B cell (primary cell): ENCODE measurements around the gene TIAM2. TPM values are rescaled to one million over a fixed set of nuclear protein-coding genes. Genes with fewer than 3 reads are reported as not detected.

Experiments used
- ATAC-seq: fragments of 200-7000 bp; cut with Tn5 transposase; one replicate; pipeline ENCODE4 v1.10.0; 2021; ENCODE audit warnings: low read depth, mild to moderate bottlenecking, moderate number of reproducible peaks, moderate library complexity
- CTCF ChIA-PET: fragments of 350-600 bp; sonication (Branson Sonifier 250); formaldehyde crosslinking; loops from one replicate; lab custom pipeline; 2021; ENCODE audit warnings: antibody characterized with exemption, inconsistent platforms; lab: Charles Lee
- POLR2A ChIA-PET: fragments of 350-600 bp; sonication (Branson Sonifier 250); formaldehyde crosslinking; loops from one replicate; lab custom pipeline; 2021; ENCODE audit warnings: antibody characterized with exemption; lab: Charles Lee
- DNase-seq: peaks from one replicate; pipeline ENCODE4 v3.0.0; 2013
- H2AFZ ChIP-seq: 2 replicates; pipeline ENCODE4 v1.6.1; 2012; ENCODE audit warnings: mild to moderate bottlenecking, low read depth, low read length; ENCODE audit not compliant: insufficient read depth, poor library complexity, severe bottlenecking
- H3K27ac ChIP-seq, 2 donors: 1 replicate in 1 of 2; 2 replicates in 1 of 2; pipeline ENCODE4 v1.5.1; 2012 to 2013; ENCODE audit warnings: low read length in 2 of 2, mild to moderate bottlenecking in 2 of 2, moderate library complexity in 1 of 2
- H3K27me3 ChIP-seq, 4 experiments: fragments of 200-600 bp in 1 of 4; sonication (generic) in 1 of 4; replicated peaks in 1 of 4; 1 replicate in 2 of 4; 2 replicates in 2 of 4; pipeline versions ENCODE4 v1.6.1 to v1.7.0; 2013 to 2016; ENCODE audit warnings: low read length in 3 of 4, mild to moderate bottlenecking in 2 of 4, mixed read lengths in 1 of 4, moderate library complexity in 1 of 4; ENCODE audit not compliant: insufficient read depth in 4 of 4, control insufficient read depth in 3 of 4; ENCODE audit errors: control extremely low read depth in 1 of 4
- H3K36me3 ChIP-seq, 2 experiments: replicated peaks in 1 of 2; 1 replicate in 1 of 2; 2 replicates in 1 of 2; pipeline versions ENCODE4 v1.6.1 to v1.7.1; 2013; ENCODE audit warnings: low read length in 1 of 2; ENCODE audit not compliant: insufficient read depth in 2 of 2, control insufficient read depth in 1 of 2; ENCODE audit errors: control extremely low read depth in 1 of 2, extremely low read depth in 1 of 2
- H3K4me1 ChIP-seq, 2 donors: fragments of 200-600 bp in 1 of 2; sonication (generic) in 1 of 2; 1 replicate in 1 of 2; 2 replicates in 1 of 2; pipeline versions ENCODE4 v1.5.1 to v1.6.1; 2013 to 2017; ENCODE audit warnings: low read length in 2 of 2; ENCODE audit not compliant: control insufficient read depth in 2 of 2, insufficient read depth in 2 of 2
- H3K4me2 ChIP-seq: replicated peaks from 2 replicates; pipeline ENCODE3; 2012; ENCODE audit warnings: mild to moderate bottlenecking, low read depth, low read length; ENCODE audit not compliant: poor library complexity, severe bottlenecking
- H3K4me3 ChIP-seq, 5 experiments: fragments of 200-600 bp in 1 of 5; sonication (generic) in 1 of 5; 1 replicate in 3 of 5; 2 replicates in 2 of 5; pipeline versions ENCODE4 v1.5.1 to v1.7.0; 2011 to 2016; ENCODE audit warnings: low read length in 4 of 5, mild to moderate bottlenecking in 4 of 5, low read depth in 2 of 5, control low read depth in 1 of 5, moderate library complexity in 1 of 5; ENCODE audit not compliant: insufficient read depth in 1 of 5; ENCODE audit errors: control extremely low read depth in 1 of 5, extremely low read depth in 1 of 5
- H3K79me2 ChIP-seq: fragments of 200-600 bp; sonication (generic); one replicate; pipeline ENCODE4 v1.6.0; 2016; ENCODE audit warnings: low read length; ENCODE audit not compliant: control insufficient read depth, insufficient read depth
- H3K9ac ChIP-seq: fragments of 200-600 bp; sonication (generic); 2 replicates; pipeline ENCODE4 v1.6.1; 2017; ENCODE audit warnings: mild to moderate bottlenecking, low read length, moderate library complexity
- H3K9me3 ChIP-seq, 3 donors: one replicate each; pipeline versions ENCODE4 v1.6.1 to v1.7.1; 2013; ENCODE audit warnings: low read length in 2 of 3; ENCODE audit not compliant: control insufficient read depth in 2 of 3, insufficient read depth in 1 of 3; ENCODE audit errors: control extremely low read depth in 1 of 3
- H4K20me1 ChIP-seq: 2 replicates; pipeline ENCODE4 v1.6.0; 2012; ENCODE audit warnings: mild to moderate bottlenecking, low read length; ENCODE audit not compliant: insufficient read depth, control insufficient read depth, poor library complexity, severe bottlenecking
- H3K27ac Mint-ChIP-seq: one replicate; pipeline ENCODE4 v1.8.0; 2021; ENCODE audit warnings: mixed read lengths
- H3K27me3 Mint-ChIP-seq: one replicate; pipeline ENCODE4 v1.8.0; 2021; ENCODE audit warnings: mixed read lengths
- H3K4me1 Mint-ChIP-seq: one replicate; pipeline ENCODE4 v1.8.0; 2021; ENCODE audit warnings: mixed read lengths
- H3K4me3 Mint-ChIP-seq: one replicate; pipeline ENCODE4 v1.8.0; 2021; ENCODE audit warnings: mixed read lengths
- H3K9me3 Mint-ChIP-seq: one replicate; pipeline ENCODE4 v1.8.0; 2022; ENCODE audit warnings: mixed read lengths; ENCODE audit not compliant: insufficient read depth
- EZH2 ChIP-seq: IDR thresholded peaks from 2 replicates; pipeline ENCODE4 v1.6.1; 2012; ENCODE audit warnings: borderline replicate concordance, low read depth, mild to moderate bottlenecking, moderate library complexity, low read length; ENCODE audit not compliant: insufficient read depth, poor library complexity, severe bottlenecking
- WGBS: methylation state at CpG from one replicate; pipeline ENCODE4 v1.1.5; 2013; ENCODE audit warnings: missing lambda C conversion rate; ENCODE audit not compliant: insufficient coverage; 5-methylcytosine and 5-hydroxymethylcytosine counted together
- intact Hi-C: fragments of 100-400 bp; cut with micrococcal nuclease; formaldehyde crosslinking; loops from one replicate; pipeline ENCODE4 v1.10.0; 2022
- polyA plus RNA-seq: library from polyadenylated mRNA; depleted of rRNA; stranded (reverse); fragments of >200 nt; gene quantifications from 2 replicates; pipeline ENCODE4 v1.2.3, GENCODE V29; 2012
- total RNA-seq, 2 donors: library from RNA; stranded (reverse); fragments of 120-200 nt in 1 of 2; gene quantifications; 1 replicate in 1 of 2; 2 replicates in 1 of 2; pipeline versions ENCODE4 v1.2.3 to v1.2.4, GENCODE V29; 2013 to 2022
- TF ChIP-seq, protein P1 (sequence below): fragments of 200-600 bp; IDR thresholded peaks from one replicate; pipeline ENCODE4 v1.8.0; 2022; ENCODE audit warnings: antibody characterized with exemption, mild to moderate bottlenecking

TIAM2 gene
- total and polyA plus RNA-seq, 2 donors (not counting 1 experiment from before 2014, with no cell fraction given), result 13.1 to 18.8 TPM

GRCh38 chr6:155129744-155130143 lies 134.6 kb downstream of the TIAM2 start:
- no peaks in the 10 kb centered on the region for H3K27me3 Mint-ChIP-seq
- no peaks in the 10 kb centered on the region for H3K36me3 ChIP-seq
- CTCF ChIA-PET, result no interaction called here
- ATAC-seq (no peak), DNase-seq (no peak)
- H3K4me1 Mint-ChIP-seq, result no peaks in the 10 kb centered on the region
- no peak for TF ChIP-seq EZH2
- TF ChIP-seq, protein P1, sequence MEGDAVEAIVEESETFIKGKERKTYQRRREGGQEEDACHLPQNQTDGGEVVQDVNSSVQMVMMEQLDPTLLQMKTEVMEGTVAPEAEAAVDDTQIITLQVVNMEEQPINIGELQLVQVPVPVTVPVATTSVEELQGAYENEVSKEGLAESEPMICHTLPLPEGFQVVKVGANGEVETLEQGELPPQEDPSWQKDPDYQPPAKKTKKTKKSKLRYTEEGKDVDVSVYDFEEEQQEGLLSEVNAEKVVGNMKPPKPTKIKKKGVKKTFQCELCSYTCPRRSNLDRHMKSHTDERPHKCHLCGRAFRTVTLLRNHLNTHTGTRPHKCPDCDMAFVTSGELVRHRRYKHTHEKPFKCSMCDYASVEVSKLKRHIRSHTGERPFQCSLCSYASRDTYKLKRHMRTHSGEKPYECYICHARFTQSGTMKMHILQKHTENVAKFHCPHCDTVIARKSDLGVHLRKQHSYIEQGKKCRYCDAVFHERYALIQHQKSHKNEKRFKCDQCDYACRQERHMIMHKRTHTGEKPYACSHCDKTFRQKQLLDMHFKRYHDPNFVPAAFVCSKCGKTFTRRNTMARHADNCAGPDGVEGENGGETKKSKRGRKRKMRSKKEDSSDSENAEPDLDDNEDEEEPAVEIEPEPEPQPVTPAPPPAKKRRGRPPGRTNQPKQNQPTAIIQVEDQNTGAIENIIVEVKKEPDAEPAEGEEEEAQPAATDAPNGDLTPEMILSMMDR, result no peak
- no peak overlapping the region for H2AFZ ChIP-seq
- no peak overlapping the region for H3K27ac ChIP-seq
- no peaks in the 10 kb centered on the region for H3K9me3 Mint-ChIP-seq
- POLR2A ChIA-PET, result no interaction called here
- H3K79me2 ChIP-seq, result no peaks in the 10 kb centered on the region
- no peaks in the 10 kb centered on the region for H3K9me3 ChIP-seq
- H3K9ac ChIP-seq, result no peak overlapping the region
- no peak overlapping the region for H3K4me3 ChIP-seq
- no peaks in the 10 kb centered on the region for H4K20me1 ChIP-seq
- H3K4me1 ChIP-seq, result no peaks in the 10 kb centered on the region
- WGBS, result 95% methylated on average over 14 of the region's 14 CpGs
- no peak overlapping the region for H3K27ac Mint-ChIP-seq
- H3K4me3 Mint-ChIP-seq, result no peak overlapping the region
- no peak overlapping the region for H3K4me2 ChIP-seq
- H3K27me3 ChIP-seq, result no peaks in the 10 kb centered on the region
- intact Hi-C loops, result no loop called here

- no peaks in the 10 kb centered on the region for H3K79me2 ChIP-seq
- CTCF ChIA-PET, result no interaction called here
- H4K20me1 ChIP-seq, result no peaks in the 10 kb centered on the region
- H3K27me3 ChIP-seq, result no peaks in the 10 kb centered on the region
- POLR2A ChIA-PET, result no interaction called here
- TF ChIP-seq, protein P1, result no peak
- no peak for TF ChIP-seq EZH2
- H3K4me1 ChIP-seq, result no peaks in the 10 kb centered on the region
- no peak overlapping the region for H3K4me3 ChIP-seq
- H3K4me2 ChIP-seq, result no peak overlapping the region
- WGBS, result 91% methylated on average over 9 of the region's 14 CpGs
- H3K27me3 Mint-ChIP-seq, result no peaks in the 10 kb centered on the region
- no peak for DNase-seq
- H3K4me1 Mint-ChIP-seq, result no peaks in the 10 kb centered on the region
- H3K36me3 ChIP-seq, result no peaks in the 10 kb centered on the region
- no peak for ATAC-seq
- intact Hi-C loops, result no loop called here
- H3K27ac ChIP-seq, result no peak overlapping the region
- H3K9me3 ChIP-seq, result no peaks in the 10 kb centered on the region
- no peaks in the 10 kb centered on the region for H3K9me3 Mint-ChIP-seq
- H3K4me3 Mint-ChIP-seq, result no peak overlapping the region
- H3K9ac ChIP-seq, result no peak overlapping the region
- H2AFZ ChIP-seq, result no peak overlapping the region
- H3K27ac Mint-ChIP-seq, result no peak overlapping the region
Observed at GRCh38 chr6:155130161-155130853, 135.2 kb downstream of the TIAM2 start.
